ENCODE data around the gene BMERB1. TPM values are rescaled to one million over a fixed set of nuclear protein-coding genes. Genes with fewer than 3 reads are reported as not detected.

Gene BMERB1
- polyA plus RNA-seq, 1 of the 3 experiments (the other 2 are of a cell fraction): 33.9 TPM

DNA sequence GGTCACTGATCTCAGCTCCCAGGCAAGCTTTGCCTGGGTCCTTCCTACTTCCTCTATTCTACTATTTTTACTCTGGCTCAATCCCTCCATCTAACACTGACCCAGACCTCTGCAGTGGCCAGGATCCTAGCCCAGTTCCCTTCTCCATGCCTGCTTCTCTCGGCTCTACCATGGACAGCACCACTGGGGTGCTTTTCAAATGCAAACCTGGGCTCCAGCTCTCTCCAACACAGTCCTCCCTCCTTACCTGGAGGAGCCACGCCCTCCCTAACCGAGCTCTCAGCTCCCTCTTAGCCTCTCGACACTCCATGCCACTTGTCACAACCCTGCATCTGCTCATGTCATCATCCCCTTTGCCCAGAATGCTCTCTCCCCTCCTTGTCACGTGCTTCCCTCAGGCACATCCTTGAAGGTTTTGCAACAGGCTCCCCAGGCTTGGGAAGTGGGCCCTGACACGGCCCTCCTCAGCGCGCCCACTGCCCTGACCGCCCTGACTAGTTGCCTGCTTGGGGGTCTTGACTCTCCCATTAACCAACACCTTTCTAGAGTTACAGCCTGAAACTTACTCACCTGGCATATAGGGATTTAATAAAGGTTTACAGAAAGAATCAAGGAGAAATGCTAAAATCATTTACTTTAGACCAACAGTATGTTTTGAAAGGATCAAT, 167.0 kb downstream of the BMERB1 start:
- 97% methylated on average over 9 of the region's 9 CpGs for WGBS (ENCODE audit: low lambda C conversion rate)
- CTCF ChIA-PET: interaction anchor here (0.9 to 1.5 kb wide), 2 partner anchors 51 to 173 kb away, joined by 3 to 4 read pairs; no protein-coding TSS in a partner anchor
- H3F3A ChIP-seq (replicated peaks; ENCODE audit: insufficient read depth): no peaks in the 10 kb centered on the region

GRCh38 chr16:15602285-15603044, 168.1 kb downstream of the BMERB1 start:
- H3K9me3 ChIP-seq: no peaks in the 10 kb centered on the region
- no peaks in the 10 kb centered on the region for H3K79me2 ChIP-seq (ENCODE audit: insufficient read depth)
- no peak overlapping the region for H3K27ac ChIP-seq (ENCODE audit: low read depth in 2 of 2, low read length in 1 of 2)
- H3F3A ChIP-seq (replicated peaks; ENCODE audit: insufficient read depth): no peaks in the 10 kb centered on the region
- peaks cover 41 to 92% of the 10 kb centered on the region in 2 experiments for H3K36me3 ChIP-seq (replicated peaks in 1 of 2; ENCODE audit: control insufficient read depth in 1 of 2, insufficient read depth in 2 of 2, low read length in 1 of 2)
- no peaks in the 10 kb centered on the region for H3K9me2 ChIP-seq
- no peaks in the 10 kb centered on the region; the same call in 1 of the 2 replicates for H4K20me1 ChIP-seq (ENCODE audit: insufficient read depth)
- CTCF ChIA-PET: interaction anchor here (0.7 kb wide), 1 partner anchor 34 kb away, joined by 3 read pairs; no protein-coding TSS in a partner anchor
- no peak overlapping the region for H3K4me2 ChIP-seq
- no peaks in the 10 kb centered on the region for H3K4me1 ChIP-seq (ENCODE audit: control insufficient read depth in 1 of 2, insufficient read depth in 2 of 2, low read depth in 1 of 2, low read length in 1 of 2)
- WGBS (ENCODE audit: low lambda C conversion rate): 97% methylated on average over 23 of the region's 23 CpGs
- H3K4me3 ChIP-seq (ENCODE audit: low read depth in 2 of 2, low read length in 1 of 2): no peak overlapping the region
- H3K27me3 ChIP-seq (ENCODE audit: insufficient read depth): no peaks in the 10 kb centered on the region
- H2AFZ ChIP-seq (ENCODE audit: low read depth): no peak overlapping the region
- DNase-seq: no peak
- H3K9ac ChIP-seq: no peak overlapping the region
- POLR2A ChIA-PET: no interaction called here
- TF ChIP-seq RAD21 (IDR thresholded peaks at IDR 0.05; ENCODE audit: low read length) (no peak), TEAD4 (IDR thresholded peaks at IDR 0.05; ENCODE audit: borderline replicate concordance, insufficient read depth) (no peak), FOSL2 (IDR thresholded peaks at IDR 0.05; ENCODE audit: borderline replicate concordance, low read depth) (no peak), PBX3 (IDR thresholded peaks at IDR 0.05) (no peak), SIN3A (IDR thresholded peaks at IDR 0.05; ENCODE audit: borderline replicate concordance, low read depth, low read length) (no peak), EP300 (IDR thresholded peaks at IDR 0.05; ENCODE audit: borderline replicate concordance in 1 of 2, low read depth in 1 of 2, low read length in 1 of 2) (no peak), GATA2 (CRISPR knock-in tag; IDR thresholded peaks at IDR 0.05) (no peak), EZH2phosphoT487 (IDR thresholded peaks at IDR 0.05; ENCODE audit: borderline replicate concordance, low read depth) (no peak), RXRA (IDR thresholded peaks at IDR 0.05; ENCODE audit: borderline replicate concordance, low read depth) (no peak), FOXJ3 (CRISPR knock-in tag; IDR thresholded peaks at IDR 0.05) (no peak), NRF1 (IDR thresholded peaks at IDR 0.05; ENCODE audit: low read depth, low read length) (no peak), TAF1 (IDR thresholded peaks at IDR 0.05; ENCODE audit: borderline replicate concordance, low read depth, low read length) (no peak)

More for the DNA sequence above, 167.0 kb downstream of the BMERB1 start:
- DNase-seq: no peak
- POLR2A ChIA-PET: no interaction called here
- H3K4me1 ChIP-seq (ENCODE audit: control insufficient read depth in 1 of 2, insufficient read depth in 2 of 2, low read depth in 1 of 2, low read length in 1 of 2): no peaks in the 10 kb centered on the region
- H3K79me2 ChIP-seq (ENCODE audit: insufficient read depth): no peaks in the 10 kb centered on the region
- peaks cover 47 to 98% of the 10 kb centered on the region in 2 experiments for H3K36me3 ChIP-seq (replicated peaks in 1 of 2; ENCODE audit: control insufficient read depth in 1 of 2, insufficient read depth in 2 of 2, low read length in 1 of 2)
- no peak overlapping the region for H3K27ac ChIP-seq (ENCODE audit: low read depth in 2 of 2, low read length in 1 of 2)
- H4K20me1 ChIP-seq (ENCODE audit: insufficient read depth): no peaks in the 10 kb centered on the region; the same call in 1 of the 2 replicates
- H3K4me2 ChIP-seq: no peak overlapping the region
- no peak for TF ChIP-seq EP300 (IDR thresholded peaks at IDR 0.05; ENCODE audit: borderline replicate concordance in 1 of 2, low read depth in 1 of 2, low read length in 1 of 2)
- TF ChIP-seq NFIC (IDR thresholded peaks at IDR 0.05; ENCODE audit: borderline replicate concordance): no peak
- TF ChIP-seq TAF1 (IDR thresholded peaks at IDR 0.05; ENCODE audit: borderline replicate concordance, low read depth, low read length): no peak
- TF ChIP-seq, protein P1, sequence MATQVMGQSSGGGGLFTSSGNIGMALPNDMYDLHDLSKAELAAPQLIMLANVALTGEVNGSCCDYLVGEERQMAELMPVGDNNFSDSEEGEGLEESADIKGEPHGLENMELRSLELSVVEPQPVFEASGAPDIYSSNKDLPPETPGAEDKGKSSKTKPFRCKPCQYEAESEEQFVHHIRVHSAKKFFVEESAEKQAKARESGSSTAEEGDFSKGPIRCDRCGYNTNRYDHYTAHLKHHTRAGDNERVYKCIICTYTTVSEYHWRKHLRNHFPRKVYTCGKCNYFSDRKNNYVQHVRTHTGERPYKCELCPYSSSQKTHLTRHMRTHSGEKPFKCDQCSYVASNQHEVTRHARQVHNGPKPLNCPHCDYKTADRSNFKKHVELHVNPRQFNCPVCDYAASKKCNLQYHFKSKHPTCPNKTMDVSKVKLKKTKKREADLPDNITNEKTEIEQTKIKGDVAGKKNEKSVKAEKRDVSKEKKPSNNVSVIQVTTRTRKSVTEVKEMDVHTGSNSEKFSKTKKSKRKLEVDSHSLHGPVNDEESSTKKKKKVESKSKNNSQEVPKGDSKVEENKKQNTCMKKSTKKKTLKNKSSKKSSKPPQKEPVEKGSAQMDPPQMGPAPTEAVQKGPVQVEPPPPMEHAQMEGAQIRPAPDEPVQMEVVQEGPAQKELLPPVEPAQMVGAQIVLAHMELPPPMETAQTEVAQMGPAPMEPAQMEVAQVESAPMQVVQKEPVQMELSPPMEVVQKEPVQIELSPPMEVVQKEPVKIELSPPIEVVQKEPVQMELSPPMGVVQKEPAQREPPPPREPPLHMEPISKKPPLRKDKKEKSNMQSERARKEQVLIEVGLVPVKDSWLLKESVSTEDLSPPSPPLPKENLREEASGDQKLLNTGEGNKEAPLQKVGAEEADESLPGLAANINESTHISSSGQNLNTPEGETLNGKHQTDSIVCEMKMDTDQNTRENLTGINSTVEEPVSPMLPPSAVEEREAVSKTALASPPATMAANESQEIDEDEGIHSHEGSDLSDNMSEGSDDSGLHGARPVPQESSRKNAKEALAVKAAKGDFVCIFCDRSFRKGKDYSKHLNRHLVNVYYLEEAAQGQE (IDR thresholded peaks at IDR 0.05; ENCODE audit: low read depth, low read length): peak; percentile 89
- TF ChIP-seq GABPA (IDR thresholded peaks at IDR 0.05; ENCODE audit: low read depth): no peak
- no peak for TF ChIP-seq IRF3 (IDR thresholded peaks at IDR 0.05; ENCODE audit: low read depth, low read length)
- no peaks in the 10 kb centered on the region for H3K27me3 ChIP-seq (ENCODE audit: insufficient read depth)
- no peak overlapping the region for H3K9ac ChIP-seq
- no peaks in the 10 kb centered on the region for H3K9me3 ChIP-seq
- no peak overlapping the region for H3K4me3 ChIP-seq (ENCODE audit: low read depth in 2 of 2, low read length in 1 of 2)
- H3K9me2 ChIP-seq: no peaks in the 10 kb centered on the region
- no peak overlapping the region for H2AFZ ChIP-seq (ENCODE audit: low read depth)
